CD4-positive, alpha-beta T cell treated with Interleukin-17A for 4 hours (primary cell): ENCODE data around the gene XPO6.

Experiments
- DNase-seq: peaks from one replicate; pipeline ENCODE4 v3.0.0-alpha.2; 2020; ENCODE audit warnings: mixed read lengths

XPO6 gene

GRCh38 chr16:28058839-28059589, 152.8 kb downstream of the XPO6 start:
- no peak for DNase-seq

- DNase-seq: no peak
Observed at GRCh38 chr16:28057949-28058348, 153.8 kb downstream of the XPO6 start.

GRCh38 chr16:28053461-28053860, 158.3 kb downstream of the XPO6 start:
- no peak for DNase-seq

- DNase-seq: no peak
Observed at GRCh38 chr16:28052274-28053128, 159.3 kb downstream of the XPO6 start.

GRCh38 chr16:28051486-28051885, 160.3 kb downstream of the XPO6 start:
- no peak for DNase-seq
